Measurements from ENCODE around the gene CCN2.
A peak's percentile ranks its signal among the peaks of the same experiment; 100 is the strongest.

The CCN2 gene

GRCh38 chr6:131966443-131966842 lies 15.3 kb upstream of the CCN2 start:
- no peak for DNase-seq

- DNase-seq = no peak
These were observed 11.9 kb upstream of the CCN2 start for GRCh38 chr6:131963063-131963462.

GRCh38 chr6:131960371-131961133 lies 9.4 kb upstream of the CCN2 start:
- DNase-seq = no peak

GRCh38 chr6:131958542-131959470 lies 7.6 kb upstream of the CCN2 start:
- DNase-seq = no peak

GRCh38 chr6:131958095-131958494 lies 6.9 kb upstream of the CCN2 start:
- no peak for DNase-seq

- no peak for DNase-seq
These were observed 4.7 kb upstream of the CCN2 start for GRCh38 chr6:131955876-131956275.

GRCh38 chr6:131955192-131955591 lies 4.0 kb upstream of the CCN2 start:
- no peak for DNase-seq

- DNase-seq = no peak
These were observed 3.6 kb upstream of the CCN2 start for GRCh38 chr6:131954775-131955107.

GRCh38 chr6:131954059-131954774 lies 3.0 kb upstream of the CCN2 start:
- DNase-seq = no peak

GRCh38 chr6:131952886-131953509 lies 1.8 kb upstream of the CCN2 start:
- DNase-seq = no peak

- DNase-seq = no peak
These were observed 531 bp upstream of the CCN2 start for GRCh38 chr6:131951576-131952230.

GRCh38 chr6:131949909-131950766 lies 1.0 kb downstream of the CCN2 start:
- DNase-seq = peak; percentile 87

- no peak for DNase-seq
These were observed 1.6 kb downstream of the CCN2 start for GRCh38 chr6:131949620-131949908.

- no peak for DNase-seq
These were observed 2.2 kb downstream of the CCN2 start for GRCh38 chr6:131948692-131949619.

- no peak for DNase-seq
These were observed 3.0 kb downstream of the CCN2 start for GRCh38 chr6:131947986-131948661.

GRCh38 chr6:131946992-131947955 lies 3.9 kb downstream of the CCN2 start:
- DNase-seq = no peak

- no peak for DNase-seq
These were observed 4.7 kb downstream of the CCN2 start for GRCh38 chr6:131946404-131946991.

- no peak for DNase-seq
These were observed 5.2 kb downstream of the CCN2 start for GRCh38 chr6:131945971-131946370.

Data from NCI-H146 (cell line).